ENCODE data around the gene PPARA.

DNA sequence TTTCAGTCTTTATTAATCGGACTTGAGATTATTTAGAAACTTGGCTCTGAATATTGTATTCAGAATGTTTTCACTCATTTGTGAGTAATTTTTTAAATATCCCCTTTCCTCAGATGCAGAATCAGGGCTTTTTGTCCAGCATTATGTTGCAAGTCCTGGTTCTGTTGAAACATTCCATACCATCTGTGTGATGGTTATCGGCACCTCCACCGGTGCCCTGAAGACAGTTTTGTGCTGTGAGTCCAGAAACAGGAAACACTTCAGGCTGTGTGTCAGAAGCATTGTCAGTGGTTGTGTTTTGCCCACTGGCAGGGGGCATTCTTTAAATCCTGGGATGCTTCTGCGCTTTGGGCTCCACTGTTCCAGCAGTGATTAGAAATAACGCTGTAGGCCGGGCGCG lies 79.4 kb downstream of the PPARA start:
- TF ChIP-seq, protein P1, sequence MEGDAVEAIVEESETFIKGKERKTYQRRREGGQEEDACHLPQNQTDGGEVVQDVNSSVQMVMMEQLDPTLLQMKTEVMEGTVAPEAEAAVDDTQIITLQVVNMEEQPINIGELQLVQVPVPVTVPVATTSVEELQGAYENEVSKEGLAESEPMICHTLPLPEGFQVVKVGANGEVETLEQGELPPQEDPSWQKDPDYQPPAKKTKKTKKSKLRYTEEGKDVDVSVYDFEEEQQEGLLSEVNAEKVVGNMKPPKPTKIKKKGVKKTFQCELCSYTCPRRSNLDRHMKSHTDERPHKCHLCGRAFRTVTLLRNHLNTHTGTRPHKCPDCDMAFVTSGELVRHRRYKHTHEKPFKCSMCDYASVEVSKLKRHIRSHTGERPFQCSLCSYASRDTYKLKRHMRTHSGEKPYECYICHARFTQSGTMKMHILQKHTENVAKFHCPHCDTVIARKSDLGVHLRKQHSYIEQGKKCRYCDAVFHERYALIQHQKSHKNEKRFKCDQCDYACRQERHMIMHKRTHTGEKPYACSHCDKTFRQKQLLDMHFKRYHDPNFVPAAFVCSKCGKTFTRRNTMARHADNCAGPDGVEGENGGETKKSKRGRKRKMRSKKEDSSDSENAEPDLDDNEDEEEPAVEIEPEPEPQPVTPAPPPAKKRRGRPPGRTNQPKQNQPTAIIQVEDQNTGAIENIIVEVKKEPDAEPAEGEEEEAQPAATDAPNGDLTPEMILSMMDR (IDR thresholded peaks at IDR 0.05) = no peak
- no peak for TF ChIP-seq POLR2A (IDR thresholded peaks at IDR 0.05)
